Effector memory CD4-positive, alpha-beta T cell (primary cell): ENCODE data around the gene HS6ST3.

Experiments
- DNase-seq, 3 donors: peaks; one replicate each; pipeline ENCODE4 v3.0.0-alpha.2; 2020
- H3K27ac ChIP-seq: 2 replicates; pipeline ENCODE4 v1.7.0; 2013; ENCODE audit warnings: mild to moderate bottlenecking, low read length, moderate library complexity; ENCODE audit not compliant: insufficient read depth, poor library complexity, severe bottlenecking
- H3K27me3 ChIP-seq: replicated peaks from 2 replicates; pipeline ENCODE4 v1.7.0; 2013; ENCODE audit warnings: mild to moderate bottlenecking, low read length; ENCODE audit not compliant: insufficient read depth, control insufficient read depth, poor library complexity, severe bottlenecking
- H3K36me3 ChIP-seq: 2 replicates; pipeline ENCODE4 v1.7.0; 2013; ENCODE audit warnings: mild to moderate bottlenecking, low read length, moderate library complexity; ENCODE audit not compliant: control insufficient read depth, insufficient read depth
- H3K4me1 ChIP-seq: 2 replicates; pipeline ENCODE4 v1.7.0; 2013; ENCODE audit warnings: low read length, mild to moderate bottlenecking; ENCODE audit not compliant: control insufficient read depth, insufficient read depth, poor library complexity, severe bottlenecking
- H3K4me3 ChIP-seq: 2 replicates; pipeline ENCODE4 v1.7.0; 2013; ENCODE audit warnings: low read length, low read depth, mild to moderate bottlenecking; ENCODE audit not compliant: insufficient read depth, poor library complexity, severe bottlenecking
- H3K9me3 ChIP-seq: 2 replicates; pipeline ENCODE4 v1.7.0; 2013; ENCODE audit warnings: mild to moderate bottlenecking, low read length, moderate library complexity; ENCODE audit not compliant: control insufficient read depth

The HS6ST3 gene

GRCh38 chr13:96065849-96066248 is 24.1 kb upstream of the HS6ST3 start:
- H3K27ac ChIP-seq: no peak overlapping the region
- H3K27me3 ChIP-seq: no peaks in the 10 kb centered on the region
- no peaks in the 10 kb centered on the region for H3K36me3 ChIP-seq
- no peaks in the 10 kb centered on the region for H3K9me3 ChIP-seq
- H3K4me3 ChIP-seq: no peak overlapping the region
- no peak for DNase-seq
- no peaks in the 10 kb centered on the region for H3K4me1 ChIP-seq

- DNase-seq: no peak
- Histone ChIP-seq H3K27ac (no peak overlapping the region), H3K27me3 (no peaks in the 10 kb centered on the region), H3K4me3 (no peak overlapping the region), H3K4me1 (no peaks in the 10 kb centered on the region), H3K36me3 (no peaks in the 10 kb centered on the region), H3K9me3 (no peaks in the 10 kb centered on the region)
These were observed 21.2 kb upstream of the HS6ST3 start for GRCh38 chr13:96068729-96069128.

- no peaks in the 10 kb centered on the region for H3K4me1 ChIP-seq
- H3K27me3 ChIP-seq: no peaks in the 10 kb centered on the region
- H3K36me3 ChIP-seq: no peaks in the 10 kb centered on the region
- no peaks in the 10 kb centered on the region for H3K9me3 ChIP-seq
- no peak overlapping the region for H3K4me3 ChIP-seq
- no peak for DNase-seq
- H3K27ac ChIP-seq: no peak overlapping the region
These were observed 18.4 kb upstream of the HS6ST3 start for GRCh38 chr13:96071504-96071903.

DNA sequence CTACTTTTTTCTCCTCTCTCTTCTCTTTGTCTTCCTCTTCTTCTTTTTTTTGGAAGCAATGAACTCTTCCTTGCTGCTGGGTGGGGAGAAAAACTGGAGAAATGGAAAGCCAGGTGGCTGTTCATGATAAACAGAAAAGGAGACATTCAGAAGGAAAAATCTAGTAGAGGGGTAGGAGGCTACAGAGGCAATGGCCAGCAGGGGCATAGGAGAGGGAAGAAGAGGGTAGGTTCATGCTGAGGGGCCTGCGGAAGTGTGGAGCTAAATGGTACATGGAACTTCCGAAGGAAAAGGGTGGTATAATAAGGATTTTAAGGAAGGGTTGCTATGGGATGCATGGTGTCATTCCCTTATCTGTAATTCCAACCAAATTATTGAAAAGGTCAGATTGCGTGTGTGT is 17.5 kb upstream of the HS6ST3 start:
- H3K4me1 ChIP-seq: no peaks in the 10 kb centered on the region
- no peak for DNase-seq
- no peak overlapping the region for H3K4me3 ChIP-seq
- no peaks in the 10 kb centered on the region for H3K9me3 ChIP-seq
- H3K36me3 ChIP-seq: no peaks in the 10 kb centered on the region
- no peak overlapping the region for H3K27ac ChIP-seq
- no peaks in the 10 kb centered on the region for H3K27me3 ChIP-seq

DNA sequence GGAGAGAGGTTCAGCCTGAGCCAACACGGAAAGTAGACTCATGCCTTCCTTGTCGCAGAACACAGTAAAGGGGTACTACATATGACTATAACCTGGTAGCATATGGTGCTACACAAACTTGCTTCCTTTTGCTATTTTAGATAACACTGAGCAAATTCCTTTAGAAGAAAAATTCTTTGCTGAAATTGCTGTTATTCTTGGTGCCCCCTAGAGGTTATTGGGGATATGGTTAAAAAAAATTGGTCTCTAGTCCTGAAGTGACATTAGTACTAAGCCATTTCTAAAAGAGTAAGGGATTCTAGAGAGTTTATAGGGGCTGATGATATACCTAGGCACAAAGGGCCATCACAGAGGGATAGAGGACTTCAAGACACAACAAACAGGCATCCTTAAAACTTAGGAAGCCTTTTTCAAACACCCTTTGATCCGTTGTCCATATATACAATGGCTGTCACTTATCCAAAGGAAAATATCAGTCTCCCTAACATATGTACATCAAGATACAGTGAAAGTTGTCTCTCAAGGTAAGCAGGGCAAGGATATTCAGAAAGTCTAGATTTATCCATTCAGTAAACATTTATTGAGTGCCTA is 13.9 kb upstream of the HS6ST3 start:
- no peaks in the 10 kb centered on the region for H3K4me1 ChIP-seq
- no peaks in the 10 kb centered on the region for H3K9me3 ChIP-seq
- H3K36me3 ChIP-seq: no peaks in the 10 kb centered on the region
- no peak overlapping the region for H3K4me3 ChIP-seq
- DNase-seq: no peak
- no peak overlapping the region for H3K27ac ChIP-seq
- no peaks in the 10 kb centered on the region for H3K27me3 ChIP-seq

DNA sequence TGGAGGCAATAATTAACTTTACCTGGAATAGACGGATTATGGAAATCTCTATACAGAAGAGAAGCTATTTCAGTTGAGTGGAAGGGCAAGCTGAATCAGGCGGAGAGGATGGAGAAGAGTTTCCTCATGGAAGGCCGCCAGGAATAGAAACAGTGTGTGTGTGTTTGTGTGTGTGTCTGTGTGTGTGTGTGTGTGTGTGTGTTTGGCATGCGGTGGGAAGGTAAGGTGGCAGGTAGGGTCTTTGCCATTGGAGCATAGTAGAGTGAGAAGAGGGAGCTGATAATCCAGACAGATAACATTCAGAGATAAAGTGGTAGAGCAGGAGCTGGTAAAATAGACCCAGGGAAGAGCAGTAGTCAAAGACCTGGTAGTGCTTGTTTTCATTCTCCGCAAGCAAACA is 9.2 kb upstream of the HS6ST3 start:
- Histone ChIP-seq H3K9me3 (no peaks in the 10 kb centered on the region), H3K27ac (no peak overlapping the region), H3K4me1 (no peaks in the 10 kb centered on the region), H3K27me3 (no peaks in the 10 kb centered on the region), H3K36me3 (no peaks in the 10 kb centered on the region), H3K4me3 (no peak overlapping the region)
- no peak for DNase-seq

- H3K4me1 ChIP-seq: no peaks in the 10 kb centered on the region
- no peak overlapping the region for H3K4me3 ChIP-seq
- H3K9me3 ChIP-seq: no peaks in the 10 kb centered on the region
- no peaks in the 10 kb centered on the region for H3K36me3 ChIP-seq
- H3K27ac ChIP-seq: no peak overlapping the region
- H3K27me3 ChIP-seq: no peaks in the 10 kb centered on the region
- DNase-seq: no peak
These were observed 8.0 kb upstream of the HS6ST3 start for GRCh38 chr13:96081888-96082287.

DNA sequence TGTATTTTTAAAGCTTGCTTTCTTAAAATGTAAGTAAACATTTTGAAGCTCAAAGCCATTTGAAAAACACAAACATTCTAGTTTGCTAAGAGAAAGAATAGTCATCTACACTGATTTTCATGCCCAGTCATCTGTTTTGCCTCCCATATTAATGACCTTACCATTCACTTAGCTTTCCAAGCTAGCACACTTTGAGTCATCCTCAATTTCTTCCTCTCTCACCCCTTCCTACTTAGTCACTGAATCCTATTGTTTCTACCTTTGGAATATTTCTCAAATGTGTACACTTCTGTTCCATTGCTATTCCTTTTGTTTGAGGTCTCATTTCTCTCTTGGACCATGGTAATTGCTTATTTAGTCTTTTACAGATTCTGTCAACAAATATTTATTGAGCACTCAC is 7.3 kb upstream of the HS6ST3 start:
- no peak overlapping the region for H3K27ac ChIP-seq
- no peak overlapping the region for H3K4me3 ChIP-seq
- DNase-seq: no peak
- no peaks in the 10 kb centered on the region for H3K36me3 ChIP-seq
- no peaks in the 10 kb centered on the region for H3K4me1 ChIP-seq
- no peaks in the 10 kb centered on the region for H3K9me3 ChIP-seq
- H3K27me3 ChIP-seq: no peaks in the 10 kb centered on the region

DNA sequence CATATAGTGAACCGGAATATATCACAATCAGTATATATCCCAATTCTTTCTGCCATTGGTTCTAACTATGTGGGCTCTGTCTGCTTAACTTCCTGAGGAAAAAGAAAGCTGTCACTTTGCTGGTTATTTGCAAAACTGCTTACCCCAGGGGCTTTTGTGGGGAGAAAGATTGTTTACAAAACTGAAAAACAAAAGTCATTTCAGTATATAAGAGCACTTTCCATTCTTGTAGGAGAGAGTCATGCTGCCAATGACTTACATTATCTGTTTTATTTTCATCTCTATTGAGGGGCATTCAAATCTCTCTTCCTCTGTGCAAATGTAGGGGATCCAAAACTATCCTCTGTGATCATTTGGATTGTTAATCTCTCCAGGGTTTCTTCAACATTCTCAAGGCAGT is 3.2 kb upstream of the HS6ST3 start:
- no peak overlapping the region for H3K27ac ChIP-seq
- H3K36me3 ChIP-seq: no peaks in the 10 kb centered on the region
- no peaks in the 10 kb centered on the region for H3K9me3 ChIP-seq
- no peak for DNase-seq
- H3K4me3 ChIP-seq: no peak overlapping the region
- peaks cover 6% of the 10 kb centered on the region for H3K27me3 ChIP-seq
- no peaks in the 10 kb centered on the region for H3K4me1 ChIP-seq

GRCh38 chr13:96089139-96089538 is 768 bp upstream of the HS6ST3 start:
- no peaks in the 10 kb centered on the region for H3K9me3 ChIP-seq
- H3K4me1 ChIP-seq: no peaks in the 10 kb centered on the region
- H3K4me3 ChIP-seq: no peak overlapping the region
- DNase-seq: no peak
- no peaks in the 10 kb centered on the region for H3K36me3 ChIP-seq
- H3K27ac ChIP-seq: no peak overlapping the region
- H3K27me3 ChIP-seq: peaks cover 13% of the 10 kb centered on the region
